Measurements from ENCODE around the gene PITPNB.

GRCh38 chr22:27843441-27843840 lies 75.6 kb downstream of the PITPNB start:
- TF ChIP-seq CTCF (IDR thresholded peaks at IDR 0.05) (no peak), POLR2A (IDR thresholded peaks at IDR 0.05) (no peak), POLR2AphosphoS5 (IDR thresholded peaks at IDR 0.05) (no peak)
